HG03469 (cell line): ENCODE data around the gene CCDC34.

Source experiments
- ATAC-seq: cut with Tn5 transposase; IDR thresholded peaks from one replicate; pipeline ENCODE4 v1.9.1; 2021; ENCODE audit warnings: mild to moderate bottlenecking, moderate library complexity, moderate number of reproducible peaks; ENCODE audit not compliant: unreplicated experiment

The CCDC34 gene

GRCh38 chr11:27394781-27395228, 31.8 kb upstream of the CCDC34 start:
- ATAC-seq, result no peak

- no peak for ATAC-seq
Observed at GRCh38 chr11:27392278-27393114, 29.5 kb upstream of the CCDC34 start.

- ATAC-seq, result no peak
Observed at GRCh38 chr11:27391331-27392015, 28.5 kb upstream of the CCDC34 start.

GRCh38 chr11:27390318-27391295, 27.6 kb upstream of the CCDC34 start:
- ATAC-seq, result no peak

GRCh38 chr11:27388869-27389268, 25.9 kb upstream of the CCDC34 start:
- ATAC-seq, result no peak

GRCh38 chr11:27388001-27388400, 25.0 kb upstream of the CCDC34 start:
- no peak for ATAC-seq

GRCh38 chr11:27387362-27387761, 24.3 kb upstream of the CCDC34 start:
- no peak for ATAC-seq

- ATAC-seq, result no peak
Observed at GRCh38 chr11:27386181-27386845, 23.3 kb upstream of the CCDC34 start.

- no peak for ATAC-seq
Observed at GRCh38 chr11:27385245-27385644, 22.2 kb upstream of the CCDC34 start.

GRCh38 chr11:27384227-27384626, 21.2 kb upstream of the CCDC34 start:
- ATAC-seq, result no peak

GRCh38 chr11:27383645-27384044, 20.6 kb upstream of the CCDC34 start:
- ATAC-seq, result no peak

- no peak for ATAC-seq
Observed at GRCh38 chr11:27381238-27381666, 18.2 kb upstream of the CCDC34 start.

- ATAC-seq, result no peak
Observed at GRCh38 chr11:27380771-27381170, 17.8 kb upstream of the CCDC34 start.

- ATAC-seq, result no peak
Observed at GRCh38 chr11:27379449-27379848, 16.4 kb upstream of the CCDC34 start.

GRCh38 chr11:27375370-27375769, 12.4 kb upstream of the CCDC34 start:
- ATAC-seq, result no peak

- ATAC-seq, result no peak
Observed at GRCh38 chr11:27373856-27374602, 11.0 kb upstream of the CCDC34 start.

- no peak for ATAC-seq
Observed at GRCh38 chr11:27373392-27373791, 10.4 kb upstream of the CCDC34 start.

GRCh38 chr11:27372164-27372563, 9.1 kb upstream of the CCDC34 start:
- no peak for ATAC-seq

- ATAC-seq, result no peak
Observed at GRCh38 chr11:27371489-27371888, 8.5 kb upstream of the CCDC34 start.

GRCh38 chr11:27370374-27370773, 7.4 kb upstream of the CCDC34 start:
- ATAC-seq, result no peak
